GM19455 (cell line): Measurements from ENCODE around the gene BDNF.

Source experiments
- ATAC-seq: cut with Tn5 transposase; IDR thresholded peaks from one replicate; pipeline ENCODE4 v1.9.1; 2021; ENCODE audit not compliant: unreplicated experiment

Gene BDNF

GRCh38 chr11:27707676-27708075 lies 7.4 kb upstream of the BDNF start:
- ATAC-seq: no peak

GRCh38 chr11:27705873-27706820 lies 5.9 kb upstream of the BDNF start:
- ATAC-seq: peak; percentile 67

- no peak for ATAC-seq
These were observed 3.2 kb upstream of the BDNF start for GRCh38 chr11:27703481-27703880.

GRCh38 chr11:27702811-27703210 lies 2.6 kb upstream of the BDNF start:
- ATAC-seq: no peak

GRCh38 chr11:27701355-27702105 lies 1.3 kb upstream of the BDNF start:
- ATAC-seq: no peak

- ATAC-seq: no peak
These were observed 317 bp downstream of the BDNF start for GRCh38 chr11:27699926-27700350.

- no peak for ATAC-seq
These were observed 871 bp downstream of the BDNF start for GRCh38 chr11:27699242-27699925.

- ATAC-seq: peak; percentile 46
These were observed 1.4 kb downstream of the BDNF start for GRCh38 chr11:27698872-27699241.

- no peak for ATAC-seq
These were observed 2.5 kb downstream of the BDNF start for GRCh38 chr11:27697679-27698275.

GRCh38 chr11:27696961-27697360 lies 3.3 kb downstream of the BDNF start:
- no peak for ATAC-seq

- ATAC-seq: no peak
These were observed 4.1 kb downstream of the BDNF start for GRCh38 chr11:27696115-27696514.

- ATAC-seq: no peak
These were observed 5.3 kb downstream of the BDNF start for GRCh38 chr11:27694992-27695391.

- ATAC-seq: no peak
These were observed 6.9 kb downstream of the BDNF start for GRCh38 chr11:27693398-27693797.

GRCh38 chr11:27692781-27693180 lies 7.5 kb downstream of the BDNF start:
- ATAC-seq: no peak

GRCh38 chr11:27688076-27688475 lies 12.2 kb downstream of the BDNF start:
- ATAC-seq: no peak

GRCh38 chr11:27681664-27682063 lies 18.6 kb downstream of the BDNF start:
- no peak for ATAC-seq

- ATAC-seq: no peak
These were observed 20.9 kb downstream of the BDNF start for GRCh38 chr11:27679136-27680015.

GRCh38 chr11:27678242-27678641 lies 22.0 kb downstream of the BDNF start:
- no peak for ATAC-seq

- ATAC-seq: no peak
These were observed 23.1 kb downstream of the BDNF start for GRCh38 chr11:27677108-27677507.
